Central memory CD8-positive, alpha-beta T cell (primary cell): ENCODE measurements around the gene AP5M1.
"Not testable (repeated sequence)": the region's sequence is repeated elsewhere in the genome, so short reads cannot be mapped to it uniquely, and the experiment has no call there.

Experiments
- ATAC-seq: fragments of 150-1000 bp; cut with Tn5 transposase; replicated peaks from 2 replicates; pipeline ENCODE4 v1.10.0; 2022; ENCODE audit warnings: mild to moderate bottlenecking, moderate FRiP score, moderate number of reproducible peaks; ENCODE audit not compliant: poor library complexity, severe bottlenecking; ENCODE audit errors: extremely low read depth
- DNase-seq, 2 donors: peaks; one replicate each; pipeline ENCODE4 v3.0.0; 2021; ENCODE audit warnings: low spot score in 2 of 2
- H3K27ac Mint-ChIP-seq: one replicate; pipeline ENCODE4 v1.8.0; 2022; ENCODE audit warnings: low read depth, mild to moderate bottlenecking, moderate library complexity, mixed read lengths
- H3K27me3 Mint-ChIP-seq: one replicate; pipeline ENCODE4 v1.8.0; 2022; ENCODE audit warnings: mixed read lengths
- H3K36me3 Mint-ChIP-seq: one replicate; pipeline ENCODE4 v1.8.0; 2022; ENCODE audit warnings: mild to moderate bottlenecking, moderate library complexity, mixed read lengths; ENCODE audit not compliant: insufficient read depth
- H3K4me1 Mint-ChIP-seq: one replicate; pipeline ENCODE4 v1.8.0; 2022; ENCODE audit warnings: mixed read lengths
- H3K4me3 Mint-ChIP-seq: one replicate; pipeline ENCODE4 v1.8.0; 2022; ENCODE audit warnings: mild to moderate bottlenecking, moderate library complexity, mixed read lengths
- H3K9me3 Mint-ChIP-seq: one replicate; pipeline ENCODE4 v1.8.0; 2022; ENCODE audit warnings: mixed read lengths

The AP5M1 gene

GRCh38 chr14:57297852-57298251, 29.1 kb downstream of the AP5M1 start:
- Mint-ChIP-seq H3K27me3 (no peaks in the 10 kb centered on the region), H3K27ac (no peak overlapping the region), H3K4me3 (no peak overlapping the region), H3K9me3 (no peaks in the 10 kb centered on the region), H3K36me3 (peaks cover 1% of the 10 kb centered on the region), H3K4me1 (no peaks in the 10 kb centered on the region)
- ATAC-seq (no peak), DNase-seq (no peak)

- no peak overlapping the region for H3K4me3 Mint-ChIP-seq
- peaks cover 1% of the 10 kb centered on the region for H3K36me3 Mint-ChIP-seq
- DNase-seq (no peak), ATAC-seq (no peak)
- no peaks in the 10 kb centered on the region for H3K9me3 Mint-ChIP-seq
- H3K27ac Mint-ChIP-seq, result no peak overlapping the region
- peaks cover 4% of the 10 kb centered on the region for H3K27me3 Mint-ChIP-seq
- no peaks in the 10 kb centered on the region for H3K4me1 Mint-ChIP-seq
Measured at GRCh38 chr14:57299511-57299910, 30.7 kb downstream of the AP5M1 start.

DNA sequence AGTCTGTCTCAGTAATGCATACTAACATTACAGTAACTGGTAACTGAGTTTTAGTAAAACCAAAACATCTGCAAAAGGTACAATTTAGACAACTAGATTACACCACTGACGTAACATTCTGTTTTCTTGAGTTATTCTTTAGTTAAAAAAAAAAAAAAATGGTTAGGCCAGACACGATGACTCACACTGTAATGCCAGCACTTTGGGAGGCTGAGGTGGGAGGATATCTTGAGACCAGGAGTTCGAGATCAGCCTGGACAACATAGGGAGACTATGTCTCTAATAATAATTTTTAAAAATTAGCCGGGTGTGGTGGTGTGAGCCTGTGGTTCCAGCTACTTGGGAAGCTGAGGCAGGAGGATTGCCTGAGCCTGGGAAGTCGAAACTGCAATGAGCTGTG, 34.1 kb downstream of the AP5M1 start:
- Mint-ChIP-seq H3K4me1 (no peaks in the 10 kb centered on the region), H3K27ac (no peak overlapping the region), H3K4me3 (no peak overlapping the region), H3K36me3 (peaks cover 1% of the 10 kb centered on the region), H3K27me3 (peaks cover 33% of the 10 kb centered on the region), H3K9me3 (no peaks in the 10 kb centered on the region)
- ATAC-seq, result no peak
- no peak for DNase-seq

DNA sequence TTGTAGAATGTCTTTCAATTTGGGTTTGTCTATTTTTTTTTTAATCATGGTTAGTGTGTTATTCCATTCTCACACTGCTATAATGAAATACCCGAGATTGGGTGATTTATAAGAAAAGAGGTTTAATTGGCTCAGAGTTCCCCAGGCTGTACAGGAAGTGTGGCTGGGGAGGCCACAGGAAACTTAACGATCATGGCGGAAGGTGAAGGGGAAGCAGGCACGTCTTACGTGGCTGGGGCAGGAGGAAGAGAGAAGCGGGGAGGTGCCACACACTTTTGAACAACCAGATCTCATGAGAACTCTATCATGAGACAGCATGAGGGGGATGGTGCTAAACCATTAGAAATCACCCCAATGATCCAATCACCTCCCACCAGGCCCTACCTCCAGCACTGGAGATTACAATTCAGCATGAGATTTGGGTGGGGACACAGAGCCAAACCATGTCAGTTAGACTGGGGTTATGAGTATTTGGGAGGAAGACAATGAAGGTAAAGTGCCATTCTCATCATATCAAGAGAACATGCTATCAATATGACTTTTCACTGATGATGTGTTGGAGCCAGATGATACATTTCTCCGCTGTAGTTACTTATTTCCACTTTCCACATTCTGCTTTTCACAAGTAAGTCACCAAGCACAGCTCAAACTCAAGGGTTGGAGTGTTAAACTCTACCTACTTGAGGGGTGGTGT, 45.8 kb downstream of the AP5M1 start:
- peaks cover 5% of the 10 kb centered on the region for H3K4me1 Mint-ChIP-seq
- no peaks in the 10 kb centered on the region for H3K36me3 Mint-ChIP-seq
- H3K9me3 Mint-ChIP-seq, result no peaks in the 10 kb centered on the region
- no peak overlapping the region for H3K4me3 Mint-ChIP-seq
- ATAC-seq (no peak), DNase-seq (no peak)
- peak overlapping the region; percentile 19 for H3K27ac Mint-ChIP-seq
- no peaks in the 10 kb centered on the region for H3K27me3 Mint-ChIP-seq

DNA sequence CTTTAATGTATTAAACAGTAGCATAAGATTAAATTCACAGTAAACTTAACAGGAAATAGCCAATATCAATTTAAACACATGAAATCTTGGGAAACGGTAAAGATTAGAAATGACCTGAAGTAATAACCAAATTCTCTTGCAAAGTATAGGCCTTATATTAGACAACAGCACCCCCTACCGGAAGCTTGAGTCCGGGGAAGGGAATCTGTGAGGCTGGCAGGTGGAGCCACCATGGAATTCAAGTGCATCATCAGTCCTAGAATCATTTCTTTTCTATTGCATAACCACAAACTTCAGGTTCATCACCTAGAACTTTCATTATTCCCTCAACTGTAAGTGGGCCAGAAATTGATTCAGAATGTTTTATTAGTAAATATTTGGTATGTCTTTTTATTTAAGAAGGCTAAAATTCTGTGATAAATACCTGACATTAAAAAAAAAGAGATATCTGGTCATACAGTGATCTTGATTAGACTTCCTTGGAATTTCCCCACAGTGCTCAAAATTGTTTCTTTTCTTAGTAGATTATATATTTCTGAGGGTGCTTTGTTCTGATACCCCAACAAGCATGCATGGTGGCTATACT, 48.6 kb downstream of the AP5M1 start:
- no peak overlapping the region for H3K4me3 Mint-ChIP-seq
- H3K4me1 Mint-ChIP-seq, result peaks cover 5% of the 10 kb centered on the region
- no peak overlapping the region for H3K27ac Mint-ChIP-seq
- no peaks in the 10 kb centered on the region for H3K36me3 Mint-ChIP-seq
- peak; percentile 64 for ATAC-seq
- no peaks in the 10 kb centered on the region for H3K9me3 Mint-ChIP-seq
- peak; percentile 47 to 52 for DNase-seq
- no peaks in the 10 kb centered on the region for H3K27me3 Mint-ChIP-seq

- Mint-ChIP-seq H3K36me3 (no peaks in the 10 kb centered on the region), H3K9me3 (no peaks in the 10 kb centered on the region), H3K27ac (no peak overlapping the region), H3K27me3 (no peaks in the 10 kb centered on the region), H3K4me1 (no peaks in the 10 kb centered on the region), H3K4me3 (no peak overlapping the region)
- ATAC-seq, result no peak
- DNase-seq, result no peak
Measured at GRCh38 chr14:57319636-57320192, 50.9 kb downstream of the AP5M1 start.

- ATAC-seq, result no peak
- H3K27ac Mint-ChIP-seq, result no peak overlapping the region
- no peaks in the 10 kb centered on the region for H3K27me3 Mint-ChIP-seq
- no peak overlapping the region for H3K4me3 Mint-ChIP-seq
- no peaks in the 10 kb centered on the region for H3K9me3 Mint-ChIP-seq
- no peaks in the 10 kb centered on the region for H3K4me1 Mint-ChIP-seq
- no peaks in the 10 kb centered on the region for H3K36me3 Mint-ChIP-seq
- no peak for DNase-seq
Measured at GRCh38 chr14:57323721-57324120, 55.0 kb downstream of the AP5M1 start.

- H3K4me1 Mint-ChIP-seq, result no peaks in the 10 kb centered on the region
Measured at GRCh38 chr14:57326253-57326652, 57.5 kb downstream of the AP5M1 start.

DNA sequence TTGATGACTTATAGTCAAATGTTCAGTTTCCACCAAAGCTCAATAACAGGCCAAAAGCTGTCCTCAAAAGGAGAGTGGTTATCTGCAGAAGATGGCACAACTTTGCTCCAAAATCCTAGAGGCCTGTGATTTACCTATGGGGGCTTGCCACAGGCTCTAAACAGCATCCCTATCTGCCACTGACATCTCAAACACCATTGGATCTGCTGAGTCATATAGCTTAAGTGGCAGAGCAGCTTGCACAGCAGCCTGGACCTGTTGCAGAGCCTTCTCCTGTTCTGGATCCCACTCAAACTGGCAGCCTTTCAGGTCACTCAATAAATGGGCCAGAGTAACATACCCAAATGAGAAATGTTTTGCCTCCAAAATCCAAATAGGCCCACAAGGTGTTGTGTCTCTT, 61.1 kb downstream of the AP5M1 start:
- no peaks in the 10 kb centered on the region for H3K27me3 Mint-ChIP-seq
- peaks cover 4% of the 10 kb centered on the region for H3K9me3 Mint-ChIP-seq
- H3K27ac Mint-ChIP-seq, result no peak overlapping the region
- ATAC-seq (no peak), DNase-seq (no peak)
- H3K36me3 Mint-ChIP-seq, result no peaks in the 10 kb centered on the region
- H3K4me3 Mint-ChIP-seq, result no peak overlapping the region
- H3K4me1 Mint-ChIP-seq, result no peaks in the 10 kb centered on the region

More at GRCh38 chr14:57326253-57326652, 57.5 kb downstream of the AP5M1 start:
- Mint-ChIP-seq H3K9me3 (no peaks in the 10 kb centered on the region), H3K4me3 (no peak overlapping the region), H3K27me3 (no peaks in the 10 kb centered on the region), H3K27ac (no peak overlapping the region), H3K36me3 (no peaks in the 10 kb centered on the region)
- no peak for DNase-seq
- no peak for ATAC-seq

DNA sequence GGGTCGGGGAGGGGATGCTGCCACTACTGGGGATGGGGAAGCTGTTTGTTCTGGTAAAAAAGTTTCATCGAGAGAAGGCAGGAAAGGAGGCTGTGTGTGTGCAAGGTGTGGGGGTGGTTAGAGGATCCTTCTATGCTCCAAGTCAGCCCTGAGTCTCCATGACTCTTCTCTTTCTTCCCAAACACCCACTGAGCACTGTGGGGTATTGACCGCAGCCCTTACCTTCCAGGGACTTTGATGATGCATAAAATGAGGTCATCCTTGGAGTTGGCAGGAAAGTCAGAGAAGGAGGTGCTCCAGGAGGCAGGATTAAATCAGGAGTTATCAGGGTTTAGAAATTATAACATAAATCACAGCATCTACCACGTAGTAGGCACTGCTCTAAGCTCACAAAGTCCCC, 63.7 kb downstream of the AP5M1 start:
- H3K27ac Mint-ChIP-seq, H3K4me1 Mint-ChIP-seq, H3K36me3 Mint-ChIP-seq: not testable (repeated sequence)

GRCh38 chr14:57333726-57334125, 65.0 kb downstream of the AP5M1 start:
- H3K27me3 Mint-ChIP-seq, result not testable (repeated sequence)

More for the DNA sequence above, 63.7 kb downstream of the AP5M1 start:
- H3K9me3 Mint-ChIP-seq, result peaks cover 12% of the 10 kb centered on the region
- H3K4me3 Mint-ChIP-seq, H3K27me3 Mint-ChIP-seq, ATAC-seq, DNase-seq: not testable (repeated sequence)

GRCh38 chr14:57343545-57344297, 75.0 kb downstream of the AP5M1 start:
- H3K36me3 Mint-ChIP-seq, H3K4me1 Mint-ChIP-seq, DNase-seq, ATAC-seq: not testable (repeated sequence)
- Mint-ChIP-seq H3K27ac (peak overlapping the region; percentile 29), H3K9me3 (peaks cover 11% of the 10 kb centered on the region), H3K4me3 (peak overlapping the region; percentile 71), H3K27me3 (peaks cover 33% of the 10 kb centered on the region)

More at GRCh38 chr14:57333726-57334125, 65.0 kb downstream of the AP5M1 start:
- not testable (repeated sequence) for H3K27ac Mint-ChIP-seq, H3K4me1 Mint-ChIP-seq, ATAC-seq, H3K36me3 Mint-ChIP-seq, DNase-seq, H3K4me3 Mint-ChIP-seq
- peaks cover 12% of the 10 kb centered on the region for H3K9me3 Mint-ChIP-seq
